Measurements from ENCODE around the gene SMPD4.
"Not testable (repeated sequence)": the region's sequence is repeated elsewhere in the genome, so short reads cannot be mapped to it uniquely, and the experiment has no call there.

SMPD4 gene

DNA sequence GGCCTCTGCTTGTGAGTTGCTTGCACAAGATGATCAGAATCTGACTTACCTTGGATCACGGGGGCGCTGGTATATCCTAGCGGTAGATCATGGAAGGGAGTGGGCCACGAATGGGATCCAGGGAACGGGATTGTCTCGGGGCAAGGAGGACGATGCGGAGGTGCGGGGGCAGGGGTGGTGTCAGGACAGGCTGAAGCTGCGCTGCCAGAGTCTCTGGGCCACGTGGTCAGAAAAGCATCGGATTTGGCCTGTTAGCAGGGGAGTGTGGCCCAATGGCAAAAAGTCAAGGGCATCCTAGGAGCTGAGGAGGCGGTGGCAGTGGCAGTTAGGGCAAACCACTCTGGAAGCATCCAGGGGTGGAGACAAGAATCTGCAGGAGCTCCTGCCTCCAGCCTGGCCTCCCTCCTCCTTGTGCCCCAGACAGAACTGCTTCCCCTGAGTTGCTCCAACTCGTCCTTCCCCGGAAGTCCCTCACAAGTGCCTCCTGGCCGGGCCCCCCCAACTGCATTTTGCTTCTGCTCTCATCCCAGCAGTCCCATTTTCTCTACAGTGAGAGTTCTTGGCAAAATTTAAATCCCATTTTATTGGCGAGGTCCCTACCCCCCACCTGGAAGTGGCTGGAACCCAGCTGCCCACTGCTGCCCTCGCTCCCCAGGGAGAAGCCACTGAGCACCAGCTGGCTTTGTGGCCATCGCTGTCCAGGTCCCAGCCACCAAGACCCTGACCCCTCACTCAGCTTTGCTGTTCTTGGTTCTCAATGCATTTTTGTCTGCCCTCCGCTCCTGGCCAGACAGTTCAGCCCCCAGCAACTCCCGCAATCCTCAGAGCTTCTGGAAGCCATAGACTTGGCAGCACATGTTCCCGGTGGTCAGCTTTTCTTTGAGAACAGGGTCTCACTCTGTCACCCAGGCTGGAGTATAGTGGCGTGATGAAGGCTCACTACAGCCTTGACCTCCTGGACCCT lies 30.9 kb downstream of the SMPD4 start:
- DNase-seq (ENCODE audit: low read depth) = no peak
- TF ChIP-seq, protein P1, sequence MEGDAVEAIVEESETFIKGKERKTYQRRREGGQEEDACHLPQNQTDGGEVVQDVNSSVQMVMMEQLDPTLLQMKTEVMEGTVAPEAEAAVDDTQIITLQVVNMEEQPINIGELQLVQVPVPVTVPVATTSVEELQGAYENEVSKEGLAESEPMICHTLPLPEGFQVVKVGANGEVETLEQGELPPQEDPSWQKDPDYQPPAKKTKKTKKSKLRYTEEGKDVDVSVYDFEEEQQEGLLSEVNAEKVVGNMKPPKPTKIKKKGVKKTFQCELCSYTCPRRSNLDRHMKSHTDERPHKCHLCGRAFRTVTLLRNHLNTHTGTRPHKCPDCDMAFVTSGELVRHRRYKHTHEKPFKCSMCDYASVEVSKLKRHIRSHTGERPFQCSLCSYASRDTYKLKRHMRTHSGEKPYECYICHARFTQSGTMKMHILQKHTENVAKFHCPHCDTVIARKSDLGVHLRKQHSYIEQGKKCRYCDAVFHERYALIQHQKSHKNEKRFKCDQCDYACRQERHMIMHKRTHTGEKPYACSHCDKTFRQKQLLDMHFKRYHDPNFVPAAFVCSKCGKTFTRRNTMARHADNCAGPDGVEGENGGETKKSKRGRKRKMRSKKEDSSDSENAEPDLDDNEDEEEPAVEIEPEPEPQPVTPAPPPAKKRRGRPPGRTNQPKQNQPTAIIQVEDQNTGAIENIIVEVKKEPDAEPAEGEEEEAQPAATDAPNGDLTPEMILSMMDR (conservative IDR thresholded peaks at IDR 0.05; ENCODE audit: low read length) = no peak
- H3K4me3 ChIP-seq (ENCODE audit: low read length) = no peak overlapping the region

DNA sequence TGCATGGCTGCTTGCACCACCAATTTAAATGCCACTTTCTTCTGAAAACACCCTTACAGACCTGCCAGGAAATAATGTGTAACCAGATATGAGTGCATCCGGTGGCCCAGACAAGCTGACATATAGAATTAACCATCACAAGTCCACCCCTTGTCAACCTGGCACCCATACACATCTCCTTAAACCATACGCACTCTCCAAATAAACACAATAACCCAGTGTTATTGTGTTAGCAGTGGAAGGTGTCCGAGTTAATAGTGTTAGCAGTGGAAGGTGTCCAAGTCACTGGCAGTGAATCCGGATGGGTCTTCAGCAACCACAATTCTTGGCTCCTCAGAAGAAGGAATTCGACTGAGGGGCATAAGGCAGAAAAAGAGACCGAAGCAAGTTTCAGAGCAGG lies 32.9 kb downstream of the SMPD4 start:
- DNase-seq (ENCODE audit: low read depth); H3K4me3 ChIP-seq (ENCODE audit: low read length): not testable (repeated sequence)

DNA sequence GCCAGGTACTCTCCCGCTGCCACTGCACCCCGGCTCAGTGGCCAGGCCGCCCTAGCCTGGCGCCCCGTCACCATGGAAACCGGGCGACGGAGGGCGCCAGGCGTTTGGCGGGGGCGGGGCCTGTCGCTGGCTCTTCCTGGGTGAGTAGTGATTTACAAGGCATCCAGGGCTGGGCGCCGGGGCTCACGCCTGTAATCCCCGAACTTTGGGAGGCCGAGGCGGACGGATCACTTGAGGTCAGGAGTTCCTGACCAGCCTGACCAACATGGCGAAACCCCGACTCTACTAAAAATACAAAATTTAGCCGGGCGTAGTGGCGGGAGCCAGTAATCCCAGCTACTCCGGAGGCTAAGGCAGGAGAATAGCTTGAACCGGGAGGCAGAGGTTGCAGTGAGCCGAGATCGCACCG lies 36.4 kb downstream of the SMPD4 start, which contains the start of gene CCDC74B:
CCDC74B (minus strand) TSS at position 107 of the 409 bp plus-strand sequence. CDS start 116 bp downstream, outside the sequence.
- peak within 1 kb of the TSS; percentile 55 for H3K4me3 ChIP-seq (ENCODE audit: low read length)
- peak; percentile 16 for DNase-seq (ENCODE audit: low read depth)

DNA sequence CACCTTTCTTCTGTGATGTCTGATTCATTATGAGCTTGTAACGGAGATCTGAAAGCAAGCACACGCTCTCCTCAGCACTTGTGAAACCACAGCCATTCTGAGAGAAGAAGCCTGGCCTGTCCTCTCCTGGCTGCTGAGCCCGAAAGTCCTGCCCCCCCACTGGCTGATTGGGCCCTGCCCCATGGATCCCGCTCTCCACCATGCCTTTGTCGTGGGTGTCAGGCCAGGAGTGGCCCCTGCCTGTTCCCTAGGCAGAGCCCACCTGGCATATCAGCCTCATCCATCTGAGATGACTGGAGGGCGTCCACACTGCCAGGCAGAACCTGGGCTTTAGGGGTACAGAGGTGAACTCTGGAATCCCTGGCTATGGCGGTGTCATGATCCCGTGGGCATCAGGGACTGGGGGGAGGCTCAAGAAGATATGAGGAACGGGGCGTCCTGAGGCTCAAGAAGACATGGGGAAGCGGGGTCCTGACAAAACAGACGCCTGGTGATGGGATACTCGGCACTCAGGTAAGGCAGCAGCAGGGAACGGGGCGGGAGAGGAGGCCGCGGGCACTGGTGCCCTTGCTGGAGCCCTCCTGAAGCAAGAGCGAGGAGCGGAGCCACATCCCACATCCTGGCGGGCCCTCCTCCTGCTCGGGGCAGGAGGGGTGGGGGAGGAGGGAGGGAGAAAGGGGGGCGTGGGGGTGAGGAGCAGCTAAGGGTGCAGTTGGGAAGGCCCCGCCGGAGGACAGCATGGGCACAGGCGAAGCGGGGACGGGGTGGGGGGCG lies 37.9 kb downstream of the SMPD4 start:
- H3K4me3 ChIP-seq (ENCODE audit: low read length) = peak overlapping the region; percentile 55
- DNase-seq (ENCODE audit: low read depth) = not testable (repeated sequence)

DNA sequence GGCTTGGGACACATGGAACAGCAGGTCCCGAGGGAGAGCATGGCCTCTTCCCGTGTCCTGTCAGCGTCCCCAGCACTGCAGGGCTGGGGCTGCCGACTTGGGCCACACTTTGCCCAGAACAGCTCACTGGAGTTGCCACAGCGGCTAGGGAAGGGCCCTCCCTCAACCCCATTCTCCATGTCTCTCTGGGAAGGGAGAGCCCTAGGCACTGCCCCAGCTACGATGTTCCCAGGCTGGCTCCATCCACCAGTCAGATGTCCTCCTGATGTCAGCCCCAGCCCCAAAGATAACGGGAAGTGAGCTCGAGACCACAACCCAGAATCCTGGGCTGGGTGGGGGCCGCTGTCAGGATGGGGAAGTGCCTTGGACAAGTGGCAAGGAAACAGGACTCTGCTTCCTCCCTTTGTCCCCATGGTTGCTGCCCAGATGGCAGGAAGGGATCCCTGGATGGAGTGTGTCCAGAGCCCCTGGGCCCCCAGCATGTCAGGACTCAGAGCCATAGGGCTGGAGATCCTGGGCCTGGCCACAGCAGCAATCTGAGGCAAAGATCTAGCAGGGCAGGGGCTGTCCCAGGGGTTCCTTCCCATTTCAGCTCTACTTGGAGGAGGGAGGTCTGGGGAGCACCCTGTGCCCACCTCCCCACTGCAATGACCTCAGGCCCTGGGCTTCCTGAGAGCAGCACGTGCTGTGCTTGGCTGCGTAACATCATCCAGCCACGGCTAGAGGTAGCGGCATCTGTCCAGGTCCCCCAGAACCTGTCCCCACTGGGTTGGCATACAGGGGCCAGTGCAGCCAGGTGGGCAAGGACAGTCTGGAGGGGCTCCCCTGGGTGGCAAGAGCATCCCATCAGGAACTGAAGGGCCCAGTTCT lies 38.8 kb downstream of the SMPD4 start:
- DNase-seq (ENCODE audit: low read depth); H3K4me3 ChIP-seq (ENCODE audit: low read length): not testable (repeated sequence)

DNA sequence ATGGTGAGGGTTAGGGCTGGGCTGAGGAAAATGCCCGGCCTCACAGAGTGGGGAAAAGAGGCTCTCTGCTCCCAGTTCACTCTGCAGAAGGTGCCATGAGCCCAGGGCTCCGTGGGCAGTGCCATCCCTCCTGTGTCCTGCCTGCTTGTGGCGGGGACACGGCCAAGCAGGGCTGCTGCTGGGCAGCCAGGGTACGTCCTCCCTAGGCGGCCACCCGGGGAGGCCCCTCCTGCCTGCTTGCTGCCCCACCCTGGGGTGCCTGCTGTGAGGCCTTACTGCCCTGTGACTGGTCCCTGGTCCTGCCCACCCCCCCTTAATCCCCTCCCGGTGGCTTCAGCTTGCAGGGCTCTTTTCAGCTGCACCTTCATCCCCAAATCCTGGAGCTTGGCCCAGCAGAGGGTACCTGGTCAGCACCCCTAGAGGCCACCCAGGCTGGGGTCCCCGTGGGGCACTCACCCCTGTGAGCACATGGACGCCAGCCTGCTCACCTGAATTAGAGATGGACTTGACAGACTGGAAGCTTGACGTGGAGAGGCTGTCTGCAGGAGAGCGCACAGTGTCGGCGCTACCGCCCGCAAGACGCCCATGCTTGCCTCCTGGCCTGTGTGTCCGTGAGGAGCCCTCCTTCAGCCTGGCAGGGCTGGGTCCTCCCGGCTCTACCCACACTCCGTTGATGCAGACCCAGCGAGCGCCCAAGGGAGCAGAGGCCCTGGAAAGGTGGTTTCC lies 39.6 kb downstream of the SMPD4 start:
- H3K4me3 ChIP-seq (ENCODE audit: low read length); DNase-seq (ENCODE audit: low read depth): not testable (repeated sequence)

DNA sequence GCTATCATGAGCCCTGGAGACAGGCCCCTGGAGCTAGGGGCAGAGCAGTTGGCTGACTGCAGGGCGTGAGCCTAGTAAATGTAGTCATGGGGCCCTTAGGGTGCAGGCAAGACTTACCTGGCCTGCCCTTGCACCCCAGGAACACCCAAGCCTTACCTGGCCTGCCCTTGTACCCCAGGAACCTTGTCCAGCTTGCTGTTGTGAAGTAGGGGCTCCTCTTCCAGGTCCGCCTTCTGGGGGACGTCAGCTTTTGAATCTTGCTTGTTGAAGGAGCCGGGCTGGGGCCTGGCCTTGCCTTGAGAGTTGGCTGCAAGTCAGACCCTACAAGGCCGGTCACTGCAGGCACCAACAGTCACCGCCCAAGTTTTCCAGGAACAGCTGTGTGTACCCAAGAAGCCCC lies 40.4 kb downstream of the SMPD4 start:
- not testable (repeated sequence) for H3K4me3 ChIP-seq (ENCODE audit: low read length); DNase-seq (ENCODE audit: low read depth)

DNA sequence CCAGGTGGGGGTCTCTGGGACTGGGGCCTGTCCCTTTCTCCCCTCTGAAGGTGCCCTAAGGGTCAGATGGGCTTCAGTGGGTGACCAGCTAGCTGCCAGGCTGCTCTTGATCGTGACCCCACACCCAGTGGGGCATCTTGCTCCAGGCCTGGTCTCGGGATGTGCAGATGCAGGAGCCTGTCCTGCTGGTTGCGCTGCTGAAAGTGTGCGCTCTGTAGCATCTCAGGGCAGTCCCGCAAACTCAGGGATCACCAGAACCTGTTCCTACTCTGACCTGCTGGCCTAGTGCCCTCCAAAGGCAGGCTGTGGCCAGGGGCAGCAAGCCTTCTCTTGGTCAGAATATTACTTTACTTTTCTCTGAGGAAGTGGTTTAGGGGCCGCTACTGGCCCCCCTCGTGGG lies 40.9 kb downstream of the SMPD4 start:
- not testable (repeated sequence) for H3K4me3 ChIP-seq (ENCODE audit: low read length); DNase-seq (ENCODE audit: low read depth)

DNA sequence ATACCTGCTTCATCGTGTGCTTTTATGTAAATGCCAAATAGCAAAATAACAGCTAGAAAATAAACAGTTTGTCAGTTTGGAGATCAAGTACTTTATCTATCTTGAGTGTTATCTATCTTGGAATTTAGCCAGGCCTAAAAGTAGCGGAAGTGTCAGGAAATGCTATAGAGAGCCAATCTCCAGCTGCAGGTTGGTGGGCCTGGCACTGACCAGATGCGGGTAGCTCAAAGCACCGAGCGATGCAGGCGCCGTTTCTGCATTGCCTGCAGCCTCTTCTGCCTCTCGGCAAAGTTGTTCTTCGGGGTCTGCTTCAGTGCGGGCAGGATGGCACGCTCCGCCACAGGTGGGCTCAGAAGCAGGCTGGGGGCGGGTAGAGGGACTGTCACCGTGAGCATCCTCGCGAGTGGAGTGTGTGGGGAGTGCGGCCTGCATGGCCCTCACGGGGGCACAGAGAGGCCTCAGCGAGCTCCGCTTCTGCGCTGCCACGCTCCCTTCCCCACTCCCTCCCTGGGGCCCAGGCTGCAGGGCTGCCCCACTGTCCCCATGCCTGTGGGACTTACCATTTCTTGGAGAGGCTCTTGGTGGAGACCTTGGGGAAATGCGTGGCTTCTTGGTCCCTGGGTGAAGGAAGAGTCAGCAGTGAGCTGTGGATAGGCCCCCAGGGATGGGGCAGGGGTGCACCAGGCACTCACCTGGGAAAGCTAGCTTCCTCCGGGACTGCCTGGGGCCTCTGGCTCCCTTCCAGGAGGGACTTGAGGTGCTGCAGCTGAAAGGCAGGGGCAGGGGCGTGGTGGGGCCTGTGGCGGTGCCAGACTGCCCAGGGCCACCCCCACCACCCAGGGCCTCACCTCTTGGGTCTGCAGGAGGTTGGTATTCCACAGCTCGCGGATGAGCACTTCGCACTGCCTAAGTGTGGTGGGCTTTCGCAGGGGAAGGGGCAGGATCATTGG lies 41.8 kb downstream of the SMPD4 start:
- DNase-seq (ENCODE audit: low read depth); H3K4me3 ChIP-seq (ENCODE audit: low read length): not testable (repeated sequence)

DNA sequence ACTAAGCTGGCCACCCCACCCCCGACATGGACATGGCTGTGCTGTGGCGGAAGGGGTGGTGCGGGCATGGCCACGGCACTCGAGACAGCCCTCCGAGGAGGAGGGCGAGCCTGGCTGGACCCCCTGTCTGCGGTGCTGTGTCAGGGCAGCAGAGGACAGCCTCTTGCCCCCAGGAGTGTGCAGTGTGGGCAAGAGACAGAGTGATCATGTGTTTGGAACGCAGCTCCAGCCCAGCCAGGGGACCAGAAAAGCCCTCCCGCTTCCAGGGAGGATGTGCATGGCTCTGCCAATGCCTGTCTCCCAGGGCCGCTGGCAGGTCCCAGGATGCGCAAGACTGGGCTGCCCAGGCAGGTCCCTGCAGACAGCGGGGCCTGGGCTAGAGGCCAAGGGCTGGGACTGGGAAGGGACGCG lies 42.6 kb downstream of the SMPD4 start:
- DNase-seq (ENCODE audit: low read depth); H3K4me3 ChIP-seq (ENCODE audit: low read length): not testable (repeated sequence)

DNA sequence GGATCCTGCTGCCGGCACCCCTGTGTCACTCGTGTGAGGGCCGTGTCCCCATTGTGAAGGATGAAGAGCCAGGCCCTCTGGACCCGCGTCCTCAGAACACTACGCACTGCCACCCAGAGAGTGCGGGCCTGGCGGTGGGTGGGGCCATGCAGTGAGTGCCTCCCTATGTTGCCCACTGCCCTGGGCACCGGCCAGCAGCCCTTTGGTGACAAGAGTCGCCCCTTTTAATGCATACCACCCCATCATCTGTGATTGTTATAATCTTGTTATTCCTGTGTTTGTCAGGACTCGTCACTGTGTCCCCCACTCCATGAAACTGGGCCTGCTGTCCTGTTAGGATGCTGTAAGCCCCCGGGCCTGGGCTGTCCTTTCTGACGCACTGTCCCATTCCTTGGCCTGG lies 43.1 kb downstream of the SMPD4 start:
- not testable (repeated sequence) for DNase-seq (ENCODE audit: low read depth); H3K4me3 ChIP-seq (ENCODE audit: low read length)

DNA sequence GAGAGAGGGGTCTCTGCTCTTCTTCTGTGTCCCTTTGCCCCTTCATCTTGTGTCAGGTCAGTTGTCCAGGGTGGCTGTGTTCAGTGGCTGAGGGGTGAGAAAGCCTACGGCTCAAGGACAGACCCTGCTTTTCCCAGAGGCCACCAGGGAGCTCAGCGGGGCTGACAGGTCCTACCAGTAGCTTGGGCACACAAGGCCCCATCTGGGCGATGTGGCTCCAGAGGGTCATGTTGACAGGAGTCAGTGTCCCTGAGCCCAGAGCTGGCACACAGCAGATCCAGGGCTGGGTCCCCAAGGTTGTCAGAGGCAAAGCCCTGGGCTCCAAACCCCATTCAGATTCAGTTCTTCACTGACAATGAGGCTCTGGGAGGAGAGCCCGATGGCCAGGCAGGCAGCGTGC lies 44.3 kb downstream of the SMPD4 start:
- not testable (repeated sequence) for H3K4me3 ChIP-seq (ENCODE audit: low read length); DNase-seq (ENCODE audit: low read depth)

DNA sequence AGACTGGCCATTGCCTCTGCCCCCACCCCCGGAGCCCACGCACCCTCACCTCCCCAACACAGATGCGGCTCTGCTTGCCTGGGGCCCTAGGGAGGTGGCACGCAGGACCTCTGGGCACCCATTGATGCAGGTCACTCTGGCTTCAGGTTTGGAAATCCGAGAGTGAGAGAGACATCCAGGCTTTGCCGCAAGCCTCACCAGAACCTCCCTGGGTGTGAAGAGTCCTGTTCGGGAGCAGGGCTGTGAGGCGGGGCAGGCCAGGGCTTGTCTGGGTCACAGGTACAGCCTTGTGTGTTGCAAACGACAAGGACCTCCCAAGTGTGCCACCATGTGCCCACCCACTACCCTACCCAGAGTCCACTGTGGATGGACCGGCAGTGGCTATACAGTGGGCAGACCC lies 44.9 kb downstream of the SMPD4 start:
- not testable (repeated sequence) for H3K4me3 ChIP-seq (ENCODE audit: low read length); DNase-seq (ENCODE audit: low read depth)
